Transverse colon (tissue), 4 donors: Measurements from ENCODE around the gene TRIP12. TPM values are rescaled to one million over a fixed set of nuclear protein-coding genes. Genes with fewer than 3 reads are reported as not detected.

Source experiments
- DNase-seq: peaks from one replicate; pipeline ENCODE4 v3.0.0-alpha.2; 2019
- H3K27ac ChIP-seq, 4 donors: fragments of 200-600 bp; sonication (generic); 2 replicates each; pipeline ENCODE4 v1.5.1; 2016 to 2018; ENCODE audit warnings: inconsistent platforms in 4 of 4
- H3K27me3 ChIP-seq: fragments of 200-600 bp; sonication (generic); 2 replicates; pipeline ENCODE4 v1.5.1; 2017; ENCODE audit warnings: inconsistent platforms
- H3K36me3 ChIP-seq, 4 donors: fragments of 200-600 bp; sonication (generic); 2 replicates each; pipeline ENCODE4 v1.5.1; 2017 to 2019; ENCODE audit warnings: inconsistent platforms in 4 of 4
- H3K4me1 ChIP-seq, 4 donors: fragments of 200-600 bp; sonication (generic); 2 replicates each; pipeline ENCODE4 v1.5.1; 2017 to 2020; ENCODE audit warnings: inconsistent platforms in 4 of 4
- H3K4me3 ChIP-seq, 4 donors: fragments of 200-600 bp; sonication (generic); 1 replicate in 1 of 4; 2 replicates in 3 of 4; pipeline versions ENCODE4 v1.5.1 to v1.6.1; 2017 to 2019; ENCODE audit warnings: inconsistent platforms in 4 of 4
- H3K9me3 ChIP-seq, 2 donors: fragments of 200-600 bp; sonication (generic); 2 replicates each; pipeline ENCODE4 v1.5.1; 2017 to 2019; ENCODE audit warnings: inconsistent platforms in 2 of 2
- CTCF ChIP-seq, 5 experiments: fragments of 200-600 bp in 3 of 5; fragments of 450-650 bp in 2 of 5; sonication (generic) in 3 of 5; IDR thresholded peaks; 1 replicate in 2 of 5; 2 replicates in 3 of 5; pipeline ENCODE4 v1.5.1; 2016 to 2017; ENCODE audit warnings: antibody characterized with exemption in 5 of 5, inconsistent platforms in 3 of 5, mild to moderate bottlenecking in 2 of 5, moderate library complexity in 1 of 5
- EP300 ChIP-seq: sonication (generic); formaldehyde crosslinking; IDR thresholded peaks from one replicate; pipeline ENCODE4 v1.6.1; 2017; ENCODE audit warnings: antibody characterized with exemption, low read depth
- POLR2A ChIP-seq: fragments of 450-650 bp; IDR thresholded peaks from one replicate; pipeline ENCODE4 v1.6.1; 2016; ENCODE audit warnings: antibody characterized with exemption, mild to moderate bottlenecking, moderate library complexity
- POLR2AphosphoS5 ChIP-seq, 3 donors: sonication (generic); formaldehyde crosslinking; IDR thresholded peaks; one replicate each; pipeline ENCODE4 v1.6.1; 2016; ENCODE audit warnings: antibody characterized with exemption in 3 of 3
- WGBS, 2 donors: methylation state at CpG; one replicate each; pipeline ENCODE4 v1.1.5; 2018; ENCODE audit warnings: low coverage in 1 of 2; 5-methylcytosine and 5-hydroxymethylcytosine counted together
- in situ Hi-C, 4 donors: fragments of 200-750 bp; cut with MboI; loops; one replicate each; pipeline versions ENCODE4 v1.15.0 to v1.15.1; 2017; ENCODE audit warnings: low sequenced_read_pairs in 3 of 4, low pct_ligation_motif_present in 1 of 4, low pct_unique_long_range_greater_than_20kb in 1 of 4
- intact Hi-C: fragments of 100-400 bp; cut with DNase I; formaldehyde crosslinking; loops from one replicate; pipeline ENCODE4 v1.15.1; 2023; ENCODE audit warnings: low total_unique reads
- total RNA-seq, 4 donors: library from RNA; depleted of rRNA; stranded (reverse); fragments of >200 nt; gene quantifications; one replicate each; pipeline ENCODE4 v1.1.0, GENCODE V29; 2016

The TRIP12 gene
- total RNA-seq, 4 donors from 2014 or later, result 143 to 238 (median 158) TPM

- no peaks in the 10 kb centered on the region for H3K9me3 ChIP-seq
- TF ChIP-seq POLR2A, result no peak
- TF ChIP-seq CTCF (IDR thresholded peaks at IDR 0.05), result no peak
- TF ChIP-seq POLR2AphosphoS5 (IDR thresholded peaks at IDR 0.05), result no peak
- no peak for TF ChIP-seq EP300
- DNase-seq, result no peak
- in situ Hi-C loops (no loop called here), intact Hi-C loops (no loop called here)
- H3K4me3 ChIP-seq, result no peak overlapping the region
- H3K36me3 ChIP-seq, result peaks cover 0 to 65% (median 13%) of the 10 kb centered on the region in 4 donors
- WGBS, 2 donors, result 87 to 89% methylated on average over 3 of the region's 3 CpGs
- H3K27me3 ChIP-seq, result no peaks in the 10 kb centered on the region
- no peak overlapping the region for H3K27ac ChIP-seq
- H3K4me1 ChIP-seq, result no peaks in the 10 kb centered on the region
Measured at GRCh38 chr2:229818230-229818629, 103.6 kb downstream of the TRIP12 start.

- Histone ChIP-seq H3K4me1 (peaks cover 0 to 8% (median 0%) of the 10 kb centered on the region in 4 donors), H3K27me3 (no peaks in the 10 kb centered on the region), H3K9me3 (no peaks in the 10 kb centered on the region), H3K27ac (no peak overlapping the region), H3K4me3 (no peak overlapping the region), H3K36me3 (peaks cover 0 to 64% (median 21%) of the 10 kb centered on the region in 4 donors)
- no peak for DNase-seq
- intact Hi-C loops (no loop called here), in situ Hi-C loops (no loop called here)
- 69 to 71% methylated on average over 1 of the region's 1 CpG for WGBS, 2 donors
- TF ChIP-seq POLR2A, result no peak
- no peak for TF ChIP-seq POLR2AphosphoS5 (IDR thresholded peaks at IDR 0.05)
- no peak for TF ChIP-seq EP300
- no peak for TF ChIP-seq CTCF (IDR thresholded peaks at IDR 0.05)
Measured at GRCh38 chr2:229815858-229816257, 106.0 kb downstream of the TRIP12 start.

- Histone ChIP-seq H3K9me3 (no peaks in the 10 kb centered on the region), H3K4me3 (no peak overlapping the region), H3K27ac (no peak overlapping the region), H3K4me1 (peaks cover 0 to 8% (median 0%) of the 10 kb centered on the region in 4 donors), H3K36me3 (peaks cover 0 to 60% (median 23%) of the 10 kb centered on the region in 4 donors), H3K27me3 (no peaks in the 10 kb centered on the region)
- intact Hi-C loops, result no loop called here
- 75 to 85% methylated on average over 4 of the region's 4 CpGs for WGBS, 2 donors
- no peak for DNase-seq
- in situ Hi-C loops, result no loop called here
- TF ChIP-seq POLR2A (no peak), CTCF (IDR thresholded peaks at IDR 0.05) (no peak), EP300 (no peak), POLR2AphosphoS5 (IDR thresholded peaks at IDR 0.05) (no peak)
Measured at GRCh38 chr2:229815342-229815741, 106.5 kb downstream of the TRIP12 start.

GRCh38 chr2:229810786-229811185, 111.0 kb downstream of the TRIP12 start:
- intact Hi-C loops (no loop called here), in situ Hi-C loops (no loop called here)
- Histone ChIP-seq H3K4me3 (no peak overlapping the region), H3K27me3 (no peaks in the 10 kb centered on the region), H3K27ac (no peak overlapping the region), H3K4me1 (peaks cover 0 to 8% (median 0%) of the 10 kb centered on the region in 4 donors), H3K36me3 (peaks cover 0 to 58% (median 28%) of the 10 kb centered on the region in 4 donors), H3K9me3 (no peaks in the 10 kb centered on the region)
- 72 to 76% methylated on average over 3 of the region's 3 CpGs for WGBS, 2 donors
- TF ChIP-seq POLR2AphosphoS5 (IDR thresholded peaks at IDR 0.05) (peak in 1 of 3 donors; percentile 28), EP300 (no peak), POLR2A (no peak), CTCF (IDR thresholded peaks at IDR 0.05) (no peak)
- no peak for DNase-seq
